Lung microvascular endothelial cell (primary cell): ENCODE results near the gene CYP2A6. TPM values are rescaled to one million over a fixed set of nuclear protein-coding genes. Genes with fewer than 3 reads are reported as not detected.
"Not testable (repeated sequence)": the region's sequence is repeated elsewhere in the genome, so short reads cannot be mapped to it uniquely, and the experiment has no call there.

Experiments used
- DNase-seq, 2 donors: peaks; one replicate each; pipeline versions ENCODE4 v3.0.0 to v3.0.0-alpha.2; 2010; ENCODE audit warnings: low read depth in 2 of 2
- total RNA-seq: library from RNA; depleted of rRNA; stranded (reverse); fragments of >200 nt; gene quantifications from 2 replicates; pipeline ENCODE4 v1.2.1, GENCODE V29; 2014

CYP2A6 gene
- not detected in 2 replicates for total RNA-seq

GRCh38 chr19:40850277-40850676, at the start of gene CYP2A6:
CYP2A6 (minus strand) TSS chr19:40850447; CDS start chr19:40850426, 21 bp downstream.
- DNase-seq, result not testable (repeated sequence)

DNA sequence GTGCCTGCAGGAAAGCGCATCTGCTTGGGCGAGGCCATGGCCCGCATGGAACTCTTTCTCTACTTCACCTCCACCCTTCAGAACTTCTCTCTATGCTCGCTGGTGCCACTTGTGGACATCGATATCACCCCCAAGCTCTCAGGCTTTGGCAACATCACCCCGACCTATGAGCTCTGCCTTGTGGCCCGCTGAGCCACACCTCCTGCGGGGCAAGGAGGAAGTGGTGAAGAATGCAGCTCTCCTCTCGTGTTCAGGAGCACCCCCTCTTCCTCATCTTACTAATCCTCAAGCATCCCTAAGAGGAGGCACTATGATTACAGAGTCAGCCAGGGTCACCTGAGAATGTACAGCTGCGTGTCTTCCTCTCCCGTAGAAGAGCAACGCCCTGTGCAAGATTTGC, 49.7 kb upstream of the CYP2A6 start:
- DNase-seq, result not testable (repeated sequence)

DNA sequence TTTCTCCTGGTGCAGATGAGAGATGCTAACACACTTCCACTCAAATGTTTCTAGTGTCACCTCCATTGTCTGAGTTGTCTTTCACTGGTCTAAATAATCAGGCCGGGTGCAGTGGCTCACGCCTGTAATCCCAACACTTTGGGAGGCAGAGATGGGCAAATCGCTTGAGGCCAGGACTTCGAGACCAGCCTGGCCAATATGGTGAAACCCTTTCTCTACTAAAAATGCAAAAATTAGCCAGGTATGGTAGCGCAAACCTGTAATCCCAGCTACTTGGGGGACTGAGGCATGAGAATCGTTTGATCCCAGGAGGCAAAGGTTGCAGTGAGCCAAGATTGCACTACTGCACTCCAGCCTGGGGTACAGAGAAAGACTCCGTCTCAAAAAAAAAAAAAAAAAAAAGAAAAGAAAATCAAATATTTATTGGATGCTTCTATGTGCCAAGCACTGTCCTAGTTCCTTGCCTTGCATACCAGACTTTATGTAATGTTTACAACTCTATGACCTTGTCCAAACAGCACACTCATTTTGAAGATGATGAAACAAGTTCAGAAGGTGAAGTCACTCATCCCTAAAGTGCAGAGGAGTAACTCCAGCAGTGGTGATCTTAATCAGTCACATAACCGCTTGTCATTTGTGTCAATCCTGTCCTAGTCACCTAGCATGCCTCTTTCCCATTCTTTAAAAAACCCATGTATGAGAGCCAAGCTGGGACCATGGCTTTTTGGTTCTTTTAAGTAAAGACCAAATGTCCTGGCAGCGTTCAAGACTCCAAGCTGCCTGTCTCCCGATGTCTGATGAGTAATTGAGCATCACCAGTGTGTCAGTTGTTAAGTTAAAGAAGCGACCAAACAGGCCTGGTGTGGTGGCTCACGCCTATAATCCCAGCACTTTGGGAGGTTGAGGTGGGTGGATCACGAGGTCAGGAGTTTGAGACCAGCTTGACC, 46.9 kb upstream of the CYP2A6 start:
- not testable (repeated sequence) for DNase-seq

GRCh38 chr19:40896418-40896796, 46.2 kb upstream of the CYP2A6 start:
- no peak for DNase-seq

GRCh38 chr19:40893112-40893511, 42.9 kb upstream of the CYP2A6 start:
- DNase-seq, result no peak

DNA sequence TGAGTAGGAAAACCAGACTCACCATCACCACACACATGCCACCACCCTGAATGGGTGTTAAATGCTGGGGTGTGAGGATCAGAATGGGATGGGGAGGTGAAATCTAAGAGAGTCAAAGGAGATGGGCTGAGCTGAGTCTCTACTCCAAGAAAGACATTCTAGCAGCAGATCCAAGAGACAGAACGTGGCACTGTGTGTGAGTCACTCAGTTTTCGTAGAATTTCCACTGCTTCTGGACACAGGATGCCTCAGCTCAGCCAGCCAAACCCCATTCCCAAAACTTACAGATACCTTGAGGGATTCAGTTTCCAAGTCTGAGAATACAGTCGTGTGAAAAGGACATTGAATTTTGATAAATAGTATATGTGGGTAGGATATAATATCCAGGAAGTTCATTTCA, 39.1 kb upstream of the CYP2A6 start:
- DNase-seq, result no peak

DNA sequence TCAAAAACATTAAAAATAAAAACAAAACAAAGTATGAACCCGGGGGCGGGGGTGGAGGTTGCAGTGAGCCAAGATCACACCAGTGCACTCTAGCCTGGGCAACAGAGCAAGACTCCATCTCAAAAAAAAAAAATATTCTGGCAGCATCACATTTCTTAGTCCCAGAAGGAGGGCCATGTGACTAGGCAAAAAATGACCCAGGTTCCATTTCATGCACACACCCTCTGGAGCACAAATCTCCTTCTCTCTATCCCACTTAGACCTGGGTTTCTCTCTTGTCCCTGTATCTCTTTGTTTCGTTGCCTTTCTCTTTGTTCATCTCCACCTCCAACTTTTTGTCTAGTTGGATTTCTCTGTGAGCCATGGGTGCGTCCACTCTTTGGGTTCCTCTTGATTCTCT, 37.9 kb upstream of the CYP2A6 start:
- no peak for DNase-seq

DNA sequence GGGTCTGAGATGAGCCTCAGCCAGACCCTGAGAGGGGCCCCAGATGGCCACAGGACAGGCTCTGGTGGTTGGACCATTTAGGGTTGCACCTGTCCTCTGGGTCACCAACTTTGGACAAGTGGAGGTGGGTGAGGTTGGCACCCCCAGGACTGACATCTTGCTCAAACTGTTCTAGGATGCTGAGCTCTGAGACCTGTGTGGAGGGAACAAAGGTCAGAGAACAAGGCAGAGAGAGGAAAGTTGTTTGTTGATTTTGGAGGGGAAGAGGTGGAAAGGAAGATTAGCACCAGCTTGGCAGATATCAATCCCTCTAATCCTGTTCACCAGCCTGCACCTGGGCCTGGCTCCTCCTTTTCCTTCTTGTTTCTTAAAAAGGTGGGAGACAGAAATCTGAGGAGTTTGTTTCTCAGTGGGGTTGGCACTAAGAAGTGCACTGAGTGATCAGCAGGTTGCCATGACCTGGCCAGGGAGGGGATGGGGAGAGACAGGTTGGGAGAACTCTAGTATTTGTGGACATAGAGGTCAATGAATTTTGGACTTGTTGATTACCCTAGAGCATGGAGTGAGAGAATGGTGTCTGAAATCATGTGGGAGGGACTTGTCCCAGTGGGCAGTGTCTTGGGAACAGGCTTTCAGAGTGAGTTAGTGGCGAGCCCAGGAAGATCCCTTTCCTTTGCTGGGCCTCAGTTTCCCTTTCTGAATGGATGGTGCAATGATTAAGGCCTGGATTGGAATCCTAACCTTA, 34.1 kb upstream of the CYP2A6 start:
- DNase-seq, result not testable (repeated sequence)

- not testable (repeated sequence) for DNase-seq
Measured at GRCh38 chr19:40882062-40882461, 31.8 kb upstream of the CYP2A6 start, which contains the start of gene CYP2A7. CYP2A7 (minus strand) TSS chr19:40882231; CDS start chr19:40882210, 21 bp downstream.

- not testable (repeated sequence) for DNase-seq
Measured at GRCh38 chr19:40879349-40879748, 29.1 kb upstream of the CYP2A6 start.

DNA sequence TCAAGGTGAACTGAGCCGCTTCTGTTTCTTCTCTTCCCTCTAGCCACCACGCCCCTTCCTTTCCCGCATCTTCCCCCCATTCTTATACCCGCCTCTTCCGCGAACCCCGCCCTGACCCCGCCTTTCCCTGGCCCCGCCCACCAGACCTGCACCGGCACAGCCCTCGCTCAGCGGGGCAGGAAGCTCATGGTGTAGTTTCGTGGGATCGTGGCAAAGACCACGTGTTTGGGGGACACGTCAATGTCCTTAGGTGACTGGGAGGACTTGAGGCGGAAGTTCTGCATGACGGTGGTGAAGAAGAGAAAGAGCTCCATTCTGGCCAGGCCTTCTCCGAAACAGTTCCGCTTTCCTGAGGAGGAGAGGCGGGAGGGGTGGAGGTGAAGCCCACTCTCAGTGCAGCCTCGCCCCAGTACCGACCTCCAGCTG, 25.3 kb upstream of the CYP2A6 start:
- not testable (repeated sequence) for DNase-seq

DNA sequence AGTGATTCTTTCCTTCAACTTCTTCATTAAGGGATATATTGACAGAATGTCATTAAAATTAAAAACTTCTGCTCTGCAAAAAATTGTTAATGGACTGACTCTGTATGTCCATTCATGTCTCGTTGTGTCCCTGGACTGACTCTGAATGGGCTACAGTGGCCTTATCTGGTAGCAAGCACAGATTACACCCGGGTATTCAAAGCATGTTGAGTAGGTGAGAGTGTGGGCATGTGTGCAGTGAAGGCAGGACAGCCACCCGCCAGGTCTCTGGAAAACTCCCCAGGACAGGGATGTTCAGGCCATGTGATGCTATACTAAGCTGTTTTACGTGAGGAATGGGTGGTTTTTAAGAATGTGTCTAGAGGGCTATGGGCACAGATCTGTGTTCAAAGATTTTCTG, 24.6 kb upstream of the CYP2A6 start:
- not testable (repeated sequence) for DNase-seq

GRCh38 chr19:40873873-40874272, 23.6 kb upstream of the CYP2A6 start:
- DNase-seq, result not testable (repeated sequence)

DNA sequence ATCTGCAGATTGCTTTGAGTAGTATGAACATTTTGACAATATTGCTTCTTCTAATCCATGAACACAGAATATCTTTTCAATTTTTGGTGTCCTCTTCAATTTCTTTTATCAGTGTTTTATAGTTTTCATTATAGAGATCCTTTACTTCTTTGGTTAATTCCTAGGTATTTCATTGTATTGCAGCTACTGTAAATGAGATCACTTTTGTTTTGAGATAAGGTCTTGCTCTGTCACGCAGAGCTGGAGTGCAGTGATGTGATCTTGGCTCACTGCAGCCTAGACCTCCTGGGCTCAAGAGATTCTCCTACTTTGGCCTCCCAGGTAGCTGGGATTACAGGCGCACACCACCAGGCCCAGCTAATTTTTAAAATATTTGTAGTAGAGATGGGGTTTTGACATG, 22.0 kb upstream of the CYP2A6 start:
- no peak for DNase-seq

GRCh38 chr19:40867701-40868100, 17.5 kb upstream of the CYP2A6 start:
- no peak for DNase-seq

DNA sequence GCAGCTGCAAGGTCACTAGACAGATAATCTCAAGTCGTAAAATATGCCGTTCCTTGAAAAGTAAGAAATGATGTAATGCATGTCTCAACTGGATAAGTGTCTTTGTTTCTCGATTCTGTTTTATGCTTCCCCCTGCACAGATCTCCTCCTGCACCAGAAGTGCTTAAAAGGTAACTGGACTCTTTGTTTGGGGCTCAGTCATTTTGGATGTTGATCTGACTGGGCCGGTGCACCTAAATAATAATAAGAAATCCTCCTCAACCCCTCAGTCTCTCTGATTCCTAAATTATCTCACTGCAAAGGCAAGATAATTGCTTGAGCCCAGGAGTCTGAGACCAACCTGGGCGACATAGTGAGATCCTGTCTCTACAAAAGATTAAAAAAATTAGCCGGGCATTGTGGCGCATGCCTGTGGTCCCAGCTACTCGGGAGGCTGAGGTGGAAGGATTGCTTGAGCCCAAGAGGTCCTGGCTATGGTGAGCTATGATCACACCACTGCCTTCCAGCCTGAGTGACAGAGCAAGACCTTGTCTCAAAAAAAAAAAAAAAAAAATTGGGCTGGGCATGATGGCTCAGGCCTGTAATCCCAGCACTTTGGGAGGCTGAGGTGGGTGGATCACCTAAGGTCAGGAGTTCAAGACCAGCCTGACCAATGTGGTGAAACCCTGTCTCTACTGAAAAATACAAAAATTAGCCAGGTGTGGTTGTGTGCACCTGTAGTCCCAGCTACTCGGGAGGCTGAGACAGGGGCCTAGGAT, 14.7 kb upstream of the CYP2A6 start:
- not testable (repeated sequence) for DNase-seq

- no peak for DNase-seq
Measured at GRCh38 chr19:40862785-40863184, 12.5 kb upstream of the CYP2A6 start.

DNA sequence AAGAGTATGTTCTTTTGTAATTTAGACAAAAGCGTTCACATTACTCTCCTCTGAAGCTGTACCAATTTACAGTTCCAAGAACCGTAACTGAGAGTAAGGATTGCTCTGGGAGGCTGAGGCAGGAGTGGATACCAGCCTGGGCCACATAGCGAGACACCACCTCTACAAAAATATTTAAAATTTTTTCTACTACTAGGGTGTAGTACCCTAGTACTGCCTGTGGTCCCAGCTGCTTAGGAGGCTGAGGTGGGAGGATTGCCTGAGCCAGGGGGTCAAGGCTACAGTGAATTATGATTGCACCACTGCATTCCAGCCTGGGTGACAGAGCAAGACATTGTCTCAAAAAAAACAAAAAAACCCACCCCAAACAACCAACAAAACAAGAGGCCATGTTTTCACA, 12.1 kb upstream of the CYP2A6 start:
- DNase-seq, result no peak

DNA sequence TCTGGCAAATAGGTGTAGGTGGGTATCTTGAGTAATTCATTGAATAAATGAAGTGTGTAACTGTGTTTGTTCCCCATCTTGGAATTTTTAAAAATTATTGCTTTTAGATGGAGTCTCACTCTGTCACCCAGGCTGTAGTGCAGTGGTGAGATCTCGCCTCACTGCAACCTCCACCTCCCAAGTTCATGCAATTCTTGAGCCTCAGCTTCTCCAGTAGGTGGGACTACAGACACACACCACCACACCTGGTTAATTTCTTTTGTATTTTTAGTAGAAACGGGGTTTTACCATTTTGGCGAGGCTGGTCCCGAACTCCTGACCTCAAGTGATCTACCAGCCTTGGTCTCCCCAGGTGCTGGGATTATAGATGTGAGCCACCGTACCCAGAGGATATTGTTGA, 7.9 kb upstream of the CYP2A6 start:
- DNase-seq, result no peak

DNA sequence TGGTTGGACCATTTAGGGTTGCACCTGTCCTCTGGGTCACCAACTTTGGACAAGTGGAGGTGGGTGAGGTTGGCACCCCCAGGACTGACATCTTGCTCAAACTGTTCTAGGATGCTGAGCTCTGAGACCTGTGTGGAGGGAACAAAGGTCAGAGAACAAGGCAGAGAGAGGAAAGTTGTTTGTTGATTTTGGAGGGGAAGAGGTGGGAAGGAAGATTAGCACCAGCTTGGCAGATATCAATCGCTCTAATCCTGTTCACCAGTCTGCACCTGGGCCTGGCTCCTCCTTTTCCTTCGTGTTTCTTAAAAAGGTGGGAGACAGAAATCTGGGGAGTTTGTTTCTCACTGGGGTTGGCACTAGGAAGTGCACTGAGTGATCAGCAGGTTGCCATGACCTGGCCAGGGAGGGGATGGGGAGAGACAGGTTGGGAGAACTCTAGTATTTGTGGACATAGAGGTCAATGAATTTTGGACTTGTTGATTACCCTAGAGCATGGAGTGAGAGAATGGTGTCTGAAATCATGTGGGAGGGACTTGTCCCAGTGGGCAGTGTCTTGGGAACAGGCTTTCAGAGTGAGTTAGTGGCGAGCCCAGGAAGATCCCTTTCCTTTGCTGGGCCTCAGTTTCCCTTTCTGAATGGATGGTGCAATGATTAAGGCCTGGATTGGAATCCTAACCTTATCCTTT, 2.4 kb upstream of the CYP2A6 start:
- DNase-seq, result not testable (repeated sequence)

DNA sequence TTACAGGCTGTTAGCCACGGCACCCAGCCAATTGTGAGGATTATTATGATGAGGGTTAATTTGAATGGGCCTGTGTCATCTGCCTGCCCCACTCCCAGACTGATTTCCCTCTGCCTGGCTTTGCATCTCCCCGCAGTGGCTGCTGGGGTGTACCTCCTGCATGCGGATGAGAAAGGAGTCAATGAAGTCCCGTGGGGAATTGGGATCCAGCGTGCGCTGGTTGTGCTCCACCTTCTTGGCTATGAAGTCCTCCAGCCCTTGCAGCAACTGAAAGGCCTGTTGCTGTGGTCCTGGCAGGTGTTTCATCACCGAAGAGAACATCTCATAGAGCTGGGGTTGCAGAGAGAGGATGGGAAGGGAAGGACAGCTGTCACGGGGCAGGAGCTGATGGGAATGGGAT, 3.5 kb downstream of the CYP2A6 start:
- DNase-seq, result not testable (repeated sequence)
